IMR-90 (cell line): ENCODE measurements around the gene UBFD1. TPM values are rescaled to one million over a fixed set of nuclear protein-coding genes. Genes with fewer than 3 reads are reported as not detected.

Experiments
- ATAC-seq: fragments of 200-7000 bp; cut with Tn5 transposase; 2 replicates; pipeline ENCODE4 v1.9.1; 2020; ENCODE audit warnings: low read depth, mild to moderate bottlenecking, moderate library complexity
- BruUV-seq: library from RNA; stranded (reverse); fragments of 400-500 nt; replicated peaks from 2 replicates; lab custom pipeline; 2021; lab: Mats Ljungman, UMichigan
- CTCF ChIA-PET: fragments of 300-600 bp; formaldehyde crosslinking; extraction: SDS; loops from one replicate; lab custom pipeline; 2021; ENCODE audit warnings: antibody characterized with exemption; lab: Yijun Ruan, JAX
- POLR2A ChIA-PET: fragments of 300-600 bp; sonication (Branson Sonifier 250); formaldehyde crosslinking; loops from one replicate; lab custom pipeline; 2022; ENCODE audit warnings: antibody characterized with exemption; ENCODE audit not compliant: unreplicated experiment; lab: Charles Lee
- DNase-seq: peaks from one replicate; pipeline ENCODE4 v3.0.0; 2013
- H2AFZ ChIP-seq: replicated peaks from 2 replicates; pipeline ENCODE3; 2013; ENCODE audit warnings: low read length, mild to moderate bottlenecking; ENCODE audit not compliant: poor library complexity
- H2AK5ac ChIP-seq: 2 replicates; pipeline ENCODE4 v1.6.1; 2013; ENCODE audit warnings: low read depth, low read length, inconsistent platforms
- H2AK9ac ChIP-seq: replicated peaks from 2 replicates; pipeline ENCODE3; 2013; ENCODE audit warnings: mild to moderate bottlenecking, low read depth, low read length, moderate library complexity; ENCODE audit not compliant: poor library complexity
- H2BK120ac ChIP-seq: 2 replicates; pipeline ENCODE4 v1.6.1; 2013; ENCODE audit warnings: low read depth, low read length, inconsistent platforms
- H2BK15ac ChIP-seq: 3 replicates; pipeline ENCODE4 v1.6.1; 2013; ENCODE audit warnings: low read depth, low read length, inconsistent platforms
- H2BK20ac ChIP-seq: 2 replicates; pipeline ENCODE4 v1.6.1; 2013; ENCODE audit warnings: low read depth, mild to moderate bottlenecking, inconsistent platforms, low read length, moderate library complexity
- H2BK5ac ChIP-seq: 2 replicates; pipeline ENCODE4 v1.6.1; 2013; ENCODE audit warnings: mild to moderate bottlenecking, low read depth, low read length, inconsistent platforms; ENCODE audit not compliant: poor library complexity, severe bottlenecking
- H3K14ac ChIP-seq: replicated peaks from 2 replicates; pipeline ENCODE4 v1.6.1; 2013; ENCODE audit warnings: low read depth, low read length, inconsistent platforms
- H3K18ac ChIP-seq: 2 replicates; pipeline ENCODE4 v1.6.1; 2013; ENCODE audit warnings: low read depth, low read length, control low read depth
- H3K23ac ChIP-seq: 2 replicates; pipeline ENCODE4 v1.6.1; 2013; ENCODE audit warnings: low read depth, low read length, inconsistent platforms
- H3K27ac ChIP-seq: 2 replicates; pipeline ENCODE4 v1.5.1; 2013; ENCODE audit warnings: mild to moderate bottlenecking, control low read depth, low read length; ENCODE audit not compliant: insufficient read depth
- H3K27me3 ChIP-seq: 2 replicates; pipeline ENCODE4 v1.6.1; 2013; ENCODE audit warnings: low read length; ENCODE audit not compliant: control insufficient read depth, insufficient read depth
- H3K36me3 ChIP-seq: 2 replicates; pipeline ENCODE4 v1.6.1; 2013; ENCODE audit warnings: low read length, mixed read lengths; ENCODE audit not compliant: control insufficient read depth, insufficient read depth
- H3K4ac ChIP-seq: 2 replicates; pipeline ENCODE4 v1.6.1; 2013; ENCODE audit warnings: low read depth, low read length, inconsistent platforms
- H3K4me1 ChIP-seq: 2 replicates; pipeline ENCODE4 v1.6.1; 2013; ENCODE audit warnings: low read length, mixed read lengths; ENCODE audit not compliant: control insufficient read depth, insufficient read depth
- H3K4me2 ChIP-seq: 2 replicates; pipeline ENCODE4 v1.6.1; 2013; ENCODE audit warnings: low read depth, mild to moderate bottlenecking, control low read depth, low read length, moderate library complexity
- H3K4me3 ChIP-seq: 2 replicates; pipeline ENCODE4 v1.5.1; 2013; ENCODE audit warnings: low read depth, mild to moderate bottlenecking, control low read depth, low read length, moderate library complexity; ENCODE audit not compliant: insufficient read depth
- H3K56ac ChIP-seq: 2 replicates; pipeline ENCODE4 v1.6.1; 2013; ENCODE audit warnings: low read length, inconsistent platforms; ENCODE audit not compliant: insufficient read depth; ENCODE audit errors: extremely low read depth
- H3K79me1 ChIP-seq, 2 experiments: 2 replicates each; pipeline ENCODE4 v1.6.1; 2013; ENCODE audit warnings: low read length in 2 of 2, inconsistent platforms in 1 of 2, low read depth in 1 of 2
- H3K9ac ChIP-seq: 2 replicates; pipeline ENCODE4 v1.6.1; 2013; ENCODE audit warnings: low read depth, low read length, control low read depth
- H3K9me1 ChIP-seq: 2 replicates; pipeline ENCODE4 v1.6.1; 2013; ENCODE audit warnings: low read length, inconsistent platforms; ENCODE audit not compliant: insufficient read depth
- H3K9me3 ChIP-seq: 2 replicates; pipeline ENCODE4 v1.6.1; 2013; ENCODE audit warnings: low read length; ENCODE audit not compliant: control insufficient read depth, insufficient read depth
- H4K20me1 ChIP-seq: 2 replicates; pipeline ENCODE4 v1.6.1; 2013; ENCODE audit warnings: low read length, inconsistent platforms; ENCODE audit not compliant: insufficient read depth
- H4K5ac ChIP-seq: 2 replicates; pipeline ENCODE4 v1.6.1; 2013; ENCODE audit warnings: mild to moderate bottlenecking, low read depth, low read length, control low read depth
- H4K8ac ChIP-seq, 2 experiments: 2 replicates each; pipeline ENCODE4 v1.6.1; 2013; ENCODE audit warnings: low read depth in 2 of 2, low read length in 2 of 2, control low read depth in 1 of 2, inconsistent platforms in 1 of 2
- H4K91ac ChIP-seq: 2 replicates; pipeline ENCODE4 v1.6.1; 2013; ENCODE audit warnings: low read depth, low read length, inconsistent platforms; ENCODE audit not compliant: insufficient read depth
- whole genome bisulfite sequencing, 2 experiments: methylation state at CpG; one replicate each; pipeline versions ENCODE4 v1.1.5 to v1.1.7; 2013; ENCODE audit warnings: missing lambda C conversion rate in 2 of 2; ENCODE audit not compliant: insufficient read length in 1 of 2; ENCODE audit errors: extremely low coverage in 2 of 2; 5-methylcytosine and 5-hydroxymethylcytosine counted together
- dilution Hi-C: fragments of 300-500 bp; cut with HindIII; formaldehyde crosslinking; loops from one replicate; pipeline ENCODE4 v1.14.3; 2018; ENCODE audit warnings: low sequenced_read_pairs; ENCODE audit not compliant: unreplicated experiment
- in situ Hi-C: fragments of 300-500 bp; cut with MboI; formaldehyde crosslinking; loops from 3 replicates; pipeline ENCODE4 v1.14.3; 2019; ENCODE audit warnings: low sequenced_read_pairs, inconsistent platforms, mixed read lengths
- intact Hi-C: fragments of 100-400 bp; cut with micrococcal nuclease; formaldehyde crosslinking; loops from 2 replicates; pipeline ENCODE4 v1.10.0; 2022
- polyA plus RNA-seq, 3 experiments: library from polyadenylated mRNA; depleted of rRNA; stranded (reverse); fragments of >200 nt; gene quantifications; 2 replicates each; pipeline ENCODE4 v1.2.3, GENCODE V29; 2012; ENCODE audit warnings: low replicate concordance in 1 of 3
- total RNA-seq: library from RNA; depleted of rRNA; stranded (reverse); fragments of >200 nt; gene quantifications from 2 replicates; pipeline ENCODE4 v1.2.3, GENCODE V29; 2012
- TF ChIP-seq, protein P1 (sequence below): fragments of 150-350 bp; IDR thresholded peaks from 2 replicates; pipeline ENCODE4 v1.6.1; 2016; ENCODE audit warnings: low read depth, mild to moderate bottlenecking, low read length, moderate library complexity, borderline replicate concordance

The UBFD1 gene
- total and polyA plus RNA-seq, 2 of the 4 experiments (the other 2 are of a cell fraction), result 39.3 to 55.0 TPM

DNA sequence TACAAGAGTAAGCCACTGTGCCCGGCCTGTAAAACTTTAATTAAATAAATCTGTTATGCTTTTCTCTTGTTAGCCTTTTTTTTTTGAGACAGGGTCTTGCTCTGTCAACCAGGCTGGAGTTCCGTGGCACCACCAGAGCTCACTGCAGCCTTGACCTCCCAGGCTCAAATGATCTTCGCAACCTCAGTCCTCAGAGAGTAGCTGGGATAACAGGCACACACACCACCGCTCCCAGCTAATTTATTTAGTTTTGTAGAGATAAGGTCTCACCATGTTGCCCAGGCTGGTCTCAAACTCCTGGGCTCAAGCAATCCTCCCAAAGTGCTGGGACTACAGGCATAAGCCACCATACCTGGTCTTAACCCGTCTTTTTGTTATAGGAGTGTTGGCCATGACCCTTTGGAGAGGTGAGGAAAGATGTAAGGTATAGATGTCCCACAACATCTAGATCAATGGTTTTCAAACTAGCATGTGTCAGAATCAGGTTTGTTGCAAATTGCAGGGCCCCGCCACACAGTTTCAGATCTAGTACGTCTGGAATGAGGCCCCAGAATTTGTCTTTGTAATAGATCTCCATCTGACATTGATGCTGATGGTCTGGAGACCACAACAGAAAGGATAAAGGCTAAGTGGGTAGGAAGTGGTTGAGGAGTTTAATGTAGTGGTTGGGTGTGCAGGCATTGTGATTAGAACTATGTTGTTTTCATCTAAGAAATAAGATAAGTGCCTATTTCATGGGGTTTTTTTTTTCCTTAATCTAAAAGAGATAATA is 43.0 kb upstream of the UBFD1 start:
- Histone ChIP-seq H4K20me1 (0 out of 2 replicates have a peak, but pooled peaks cover under 1% of the 10 kb centered on the region), H4K5ac (no peak overlapping the region), H3K4me1 (no peaks in the 10 kb centered on the region), H3K9me3 (no peaks in the 10 kb centered on the region), H3K4ac (no peak overlapping the region), H2AK9ac (no peak overlapping the region), H3K9me1 (peaks cover 10% of the 10 kb centered on the region; the same call in 1 of the 2 replicates), H2BK20ac (no peak overlapping the region), H4K8ac (no peak overlapping the region), H3K23ac (no peak overlapping the region), H4K91ac (no peak overlapping the region), H3K4me3 (no peak overlapping the region), H3K79me1 (peaks cover 0 to 9% of the 10 kb centered on the region in 2 experiments; a peak in 3 of 4 replicates), H3K9ac (no peak overlapping the region), H2AFZ (no peak overlapping the region), H3K14ac (no peak overlapping the region), H2BK5ac (no peak overlapping the region), H2AK5ac (no peak overlapping the region), H3K36me3 (peaks cover 10% of the 10 kb centered on the region), H2BK15ac (no peak overlapping the region), H3K56ac (no peak overlapping the region), H3K27me3 (no peaks in the 10 kb centered on the region), H3K18ac (no peak overlapping the region), H3K4me2 (no peak overlapping the region), H3K27ac (no peak overlapping the region), H2BK120ac (no peak overlapping the region)
- dilution Hi-C loops, result no loop called here
- TF ChIP-seq, protein P1, sequence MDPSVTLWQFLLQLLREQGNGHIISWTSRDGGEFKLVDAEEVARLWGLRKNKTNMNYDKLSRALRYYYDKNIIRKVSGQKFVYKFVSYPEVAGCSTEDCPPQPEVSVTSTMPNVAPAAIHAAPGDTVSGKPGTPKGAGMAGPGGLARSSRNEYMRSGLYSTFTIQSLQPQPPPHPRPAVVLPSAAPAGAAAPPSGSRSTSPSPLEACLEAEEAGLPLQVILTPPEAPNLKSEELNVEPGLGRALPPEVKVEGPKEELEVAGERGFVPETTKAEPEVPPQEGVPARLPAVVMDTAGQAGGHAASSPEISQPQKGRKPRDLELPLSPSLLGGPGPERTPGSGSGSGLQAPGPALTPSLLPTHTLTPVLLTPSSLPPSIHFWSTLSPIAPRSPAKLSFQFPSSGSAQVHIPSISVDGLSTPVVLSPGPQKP, result no peak
- BruUV-seq, result no TSS peak
- WGBS, 2 experiments, result 71% methylated on average over 1 of the region's 7 CpGs; no CpG with 5 or more reads in 1 of the 2 experiments
- DNase-seq (no peak), ATAC-seq (no peak)
- CTCF ChIA-PET, result no interaction called here
- POLR2A ChIA-PET, result no interaction called here
- intact Hi-C loops, result no loop called here
- in situ Hi-C loops, result no loop called here
